Lung (tissue), 12 donors: ENCODE measurements around the gene PLEKHG4. TPM values are rescaled to one million over a fixed set of nuclear protein-coding genes. Genes with fewer than 3 reads are reported as not detected.
A peak's percentile ranks its signal among the peaks of the same experiment; 100 is the strongest.

ENCODE experiments used
- ATAC-seq: fragments of 200-7000 bp; cut with Tn5 transposase; one replicate; pipeline ENCODE4 v1.9.1; 2020; ENCODE audit warnings: moderate number of reproducible peaks; ENCODE audit not compliant: insufficient read depth, low FRiP score
- DNase-seq, 3 donors: peaks; one replicate each; pipeline ENCODE4 v3.0.0-alpha.2; 2013 to 2017
- H3K27ac ChIP-seq, 2 donors: one replicate each; pipeline ENCODE4 v1.5.1; 2013; ENCODE audit warnings: mild to moderate bottlenecking in 2 of 2, moderate library complexity in 2 of 2, control low read depth in 1 of 2, inconsistent platforms in 1 of 2, low read depth in 1 of 2, low read length in 1 of 2
- H3K27me3 ChIP-seq, 3 donors: one replicate each; pipeline ENCODE4 v1.5.1; 2013; ENCODE audit warnings: low read length in 2 of 3; ENCODE audit not compliant: control insufficient read depth in 3 of 3, insufficient read depth in 3 of 3
- H3K36me3 ChIP-seq, 4 donors: one replicate each; pipeline ENCODE4 v1.5.1; 2013; ENCODE audit warnings: low read length in 4 of 4, mild to moderate bottlenecking in 1 of 4, moderate library complexity in 1 of 4; ENCODE audit not compliant: control insufficient read depth in 4 of 4, insufficient read depth in 4 of 4
- H3K4me1 ChIP-seq, 5 donors: one replicate each; pipeline ENCODE4 v1.5.1; 2013; ENCODE audit warnings: low read length in 5 of 5, mild to moderate bottlenecking in 2 of 5, moderate library complexity in 1 of 5; ENCODE audit not compliant: control insufficient read depth in 5 of 5, insufficient read depth in 5 of 5
- H3K4me3 ChIP-seq: one replicate; pipeline ENCODE4 v1.5.1; 2013; ENCODE audit warnings: mild to moderate bottlenecking, control low read depth, moderate library complexity
- H3K9ac ChIP-seq, 2 donors: one replicate each; pipeline ENCODE4 v1.5.1; 2013; ENCODE audit warnings: low read length in 2 of 2, control low read depth in 1 of 2; ENCODE audit not compliant: insufficient read depth in 1 of 2
- H3K9me3 ChIP-seq, 4 donors: one replicate each; pipeline ENCODE4 v1.5.1; 2013; ENCODE audit warnings: low read length in 3 of 4, mild to moderate bottlenecking in 1 of 4, moderate library complexity in 1 of 4; ENCODE audit not compliant: control insufficient read depth in 4 of 4, insufficient read depth in 3 of 4
- CTCF ChIP-seq: IDR thresholded peaks from 2 replicates; pipeline ENCODE4 v1.5.1; 2012; ENCODE audit warnings: mild to moderate bottlenecking; ENCODE audit errors: control extremely low read depth, extremely low read depth
- WGBS, 2 donors: extraction: QIAGEN DNeasy Blood & Tissue Kit; methylation state at CpG; one replicate each; pipeline ENCODE4 v1.1.7; 2013; 5-methylcytosine and 5-hydroxymethylcytosine counted together
- polyA plus RNA-seq, 2 donors: library from polyadenylated mRNA; stranded (reverse); fragments of 200-250 nt; gene quantifications; one replicate each; pipeline ENCODE4 v1.2.1, GENCODE V29; 2013
- total RNA-seq, 2 donors: library from RNA; depleted of rRNA in 1 of 2; stranded (reverse); fragments of >200 nt in 1 of 2; gene quantifications; one replicate each; pipeline ENCODE4 v1.2.1, GENCODE V29; 2014 to 2021
- donor health status: control.
- donor health status: control.
- donor health status: Bipolar disorder and iron deficiency.
- donor health status: healthy.
- donor health status: DM: yes; HTN: yes; CAD: no.

The PLEKHG4 gene
- total and polyA plus RNA-seq, 4 donors, result 9.0 to 26.9 (median 17.1) TPM

GRCh38 chr16:67317853-67318252 lies 38.5 kb downstream of the PLEKHG4 start:
- Histone ChIP-seq H3K9ac (no peak overlapping the region), H3K27me3 (peaks cover 0 to 4% (median 0%) of the 10 kb centered on the region in 3 donors), H3K4me3 (no peak overlapping the region), H3K9me3 (no peaks in the 10 kb centered on the region), H3K27ac (no peak overlapping the region), H3K4me1 (no peaks in the 10 kb centered on the region), H3K36me3 (no peaks in the 10 kb centered on the region)
- ATAC-seq (no peak), DNase-seq (peak in 2 of 3 donors; percentile 27 to 41)
- no peak for TF ChIP-seq CTCF

- DNase-seq, result no peak
- Histone ChIP-seq H3K27me3 (peaks cover 0 to 3% (median 0%) of the 10 kb centered on the region in 3 donors), H3K4me3 (no peak overlapping the region), H3K36me3 (no peaks in the 10 kb centered on the region), H3K9ac (peak overlapping the region; percentile 28 to 47), H3K4me1 (peaks cover 0 to 10% (median 0%) of the 10 kb centered on the region in 5 donors), H3K27ac (no peak overlapping the region), H3K9me3 (no peaks in the 10 kb centered on the region)
- WGBS, 2 donors, result 26 to 29% methylated on average over 11 of the region's 11 CpGs
- no peak for ATAC-seq
- no peak for TF ChIP-seq CTCF
Measured at GRCh38 chr16:67326115-67326471, 46.8 kb downstream of the PLEKHG4 start.

GRCh38 chr16:67326472-67327309 lies 47.4 kb downstream of the PLEKHG4 start, which contains the start of the genes KCTD19 and LRRC36:
Gene KCTD19 (minus strand): TSS chr16:67326741. CDS start chr16:67326707, 34 bp downstream.
Gene LRRC36 (plus strand): TSS chr16:67326815. CDS start chr16:67326863, 48 bp downstream.
- H3K27ac ChIP-seq, result peak within 1 kb of the TSS in 1 of 2 donors; percentile 6
- H3K9ac ChIP-seq, result peak within 1 kb of the TSS; percentile 28 to 47
- peaks cover 0 to 10% (median 0%) of the 10 kb centered on the region in 5 donors for H3K4me1 ChIP-seq
- H3K9me3 ChIP-seq, result no peaks in the 10 kb centered on the region
- ATAC-seq (peak; percentile 76), DNase-seq (peak; percentile 67 to 88 (median 78))
- peak; percentile 29 for TF ChIP-seq CTCF
- H3K4me3 ChIP-seq, result peak within 1 kb of the TSS; percentile 22
- WGBS, 2 donors, result 9% methylated on average over 59 to 61 of the region's 61 CpGs
- H3K27me3 ChIP-seq, result peaks cover 0 to 3% (median 0%) of the 10 kb centered on the region in 3 donors
- no peaks in the 10 kb centered on the region for H3K36me3 ChIP-seq
